ENCODE data around the gene RAC3. TPM values are rescaled to one million over a fixed set of nuclear protein-coding genes. Genes with fewer than 3 reads are reported as not detected.

RAC3 gene
- 1 to 10 TPM; 4.3 to 8.5 (median 5.6) TPM for total RNA-seq (2021; fragmentation: NEBNext Ultra II Directional; extraction: Animal tissue kit (Norgen Biotek cat#: 25700))
- long read RNA-seq, partial matches to known transcripts, result 0 of 3 reads
- long read RNA-seq, other reads (novel, unspliced or antisense), result 1 of 3 reads

GRCh38 chr17:82031303-82031884 is at the start of gene RAC3:
RAC3 (plus strand) TSS chr17:82031678; CDS start chr17:82031762, 84 bp downstream.
- H3K27me3 Mint-ChIP-seq (ENCODE audit: insufficient read depth), result peaks cover 4% of the 10 kb centered on the region; the same call in 1 of the 2 replicates
- no peak for TF ChIP-seq CTCF (IDR thresholded peaks at IDR 0.05)
- H3K27ac Mint-ChIP-seq, result no peak within 1 kb of the TSS; the same call in 1 of the 2 replicates
- H3K4me1 Mint-ChIP-seq (ENCODE audit: low read depth), result no peaks in the 10 kb centered on the region; the same call in 1 of the 2 replicates
- H3K4me3 Mint-ChIP-seq, result peak within 1 kb of the TSS; percentile 80
- H3K9me3 Mint-ChIP-seq, result no peaks in the 10 kb centered on the region
- peaks cover 6% of the 10 kb centered on the region; the same call in 1 of the 2 replicates for H3K36me3 Mint-ChIP-seq (ENCODE audit: low read depth)
- no peak for DNase-seq

DNA sequence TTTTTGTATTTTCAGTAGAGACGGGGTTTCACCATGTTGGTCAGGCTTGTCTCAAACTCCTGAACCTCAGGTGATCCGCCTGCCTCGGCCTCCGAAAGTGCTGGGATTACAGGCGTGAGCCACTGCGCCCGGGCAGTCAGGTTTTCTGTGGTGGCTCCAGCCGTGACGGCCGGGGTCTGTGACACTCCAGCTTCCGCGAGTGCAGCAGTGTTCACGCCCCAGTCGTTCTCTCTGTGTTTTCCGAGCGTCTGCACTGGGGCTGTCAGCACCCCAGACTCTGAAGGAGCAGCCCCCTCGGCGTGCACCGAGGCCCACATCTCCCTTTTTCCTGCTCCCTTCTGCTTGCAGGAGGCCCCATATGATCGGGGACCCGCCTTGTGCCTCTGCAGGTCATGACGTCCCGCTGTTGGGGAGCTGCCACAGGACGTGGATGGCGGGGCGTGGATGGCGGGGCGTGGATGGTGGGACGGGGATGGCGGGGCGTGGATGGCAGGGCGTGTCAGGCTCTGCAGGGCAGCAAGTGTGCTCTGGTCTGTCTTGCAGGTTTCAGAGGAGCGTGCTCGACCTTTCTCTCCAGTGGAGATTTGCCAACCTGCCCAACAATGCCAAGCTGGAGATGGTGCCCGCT is 48.4 kb upstream of the RAC3 start:
- Mint-ChIP-seq H3K36me3 (ENCODE audit: low read depth) (peaks cover 27% of the 10 kb centered on the region), H3K27me3 (ENCODE audit: insufficient read depth) (peaks cover 4% of the 10 kb centered on the region; the same call in 1 of the 2 replicates), H3K27ac (no peak overlapping the region), H3K4me3 (no peak overlapping the region), H3K4me1 (ENCODE audit: low read depth) (peaks cover 19% of the 10 kb centered on the region), H3K9me3 (no peaks in the 10 kb centered on the region)
- DNase-seq, result no peak
- no peak for TF ChIP-seq CTCF (IDR thresholded peaks at IDR 0.05)

- peaks cover 14% of the 10 kb centered on the region for H3K4me1 Mint-ChIP-seq (ENCODE audit: low read depth)
These were observed 47.7 kb upstream of the RAC3 start for GRCh38 chr17:81983639-81984373.

GRCh38 chr17:81984773-81985410 is 46.6 kb upstream of the RAC3 start:
- DNase-seq, result no peak
- 0 out of 2 replicates have a peak, but pooled peaks cover 6% of the 10 kb centered on the region for H3K4me1 Mint-ChIP-seq (ENCODE audit: low read depth)
- no peak for TF ChIP-seq CTCF (IDR thresholded peaks at IDR 0.05)
- H3K4me3 Mint-ChIP-seq, result no peak overlapping the region
- H3K9me3 Mint-ChIP-seq, result no peaks in the 10 kb centered on the region
- peaks cover 4% of the 10 kb centered on the region; the same call in 1 of the 2 replicates for H3K27me3 Mint-ChIP-seq (ENCODE audit: insufficient read depth)
- no peak overlapping the region for H3K27ac Mint-ChIP-seq
- peaks cover 23% of the 10 kb centered on the region for H3K36me3 Mint-ChIP-seq (ENCODE audit: low read depth)

More at GRCh38 chr17:81983639-81984373, 47.7 kb upstream of the RAC3 start:
- Mint-ChIP-seq H3K36me3 (ENCODE audit: low read depth) (peaks cover 27% of the 10 kb centered on the region), H3K9me3 (no peaks in the 10 kb centered on the region), H3K4me3 (no peak overlapping the region), H3K27me3 (ENCODE audit: insufficient read depth) (peaks cover 4% of the 10 kb centered on the region; the same call in 1 of the 2 replicates), H3K27ac (no peak overlapping the region)
- TF ChIP-seq CTCF (IDR thresholded peaks at IDR 0.05), result no peak
- no peak for DNase-seq

DNA sequence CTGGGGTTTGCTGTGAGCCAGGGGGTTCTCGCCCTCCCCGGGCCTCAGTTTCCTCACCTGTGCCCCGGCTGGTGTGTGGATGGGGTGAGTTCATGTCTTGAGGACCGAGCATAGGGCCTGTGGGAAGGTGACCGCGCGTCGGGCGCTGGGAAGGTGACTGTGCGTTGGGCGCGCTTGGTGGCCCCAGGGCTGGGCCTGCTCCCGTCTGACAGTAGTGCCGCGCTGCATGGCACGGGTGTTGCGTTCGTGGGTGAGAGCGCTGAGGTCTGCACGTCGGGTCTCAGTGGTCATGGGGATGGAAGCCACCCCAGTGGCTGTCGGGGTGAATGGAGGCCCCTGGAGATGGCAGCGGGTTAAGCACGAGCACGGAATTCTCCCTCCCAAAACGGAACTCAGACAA is 44.9 kb upstream of the RAC3 start:
- H3K27ac Mint-ChIP-seq, result no peak overlapping the region
- peaks cover 4% of the 10 kb centered on the region; the same call in 1 of the 2 replicates for H3K27me3 Mint-ChIP-seq (ENCODE audit: insufficient read depth)
- H3K4me1 Mint-ChIP-seq (ENCODE audit: low read depth), result peaks cover 9% of the 10 kb centered on the region
- no peaks in the 10 kb centered on the region for H3K9me3 Mint-ChIP-seq
- H3K4me3 Mint-ChIP-seq, result no peak overlapping the region
- peaks cover 27% of the 10 kb centered on the region for H3K36me3 Mint-ChIP-seq (ENCODE audit: low read depth)
- DNase-seq, result no peak
- no peak for TF ChIP-seq CTCF (IDR thresholded peaks at IDR 0.05)
